HUES64 (cell line): ENCODE results near the gene MYBPC1. TPM values are rescaled to one million over a fixed set of nuclear protein-coding genes. Genes with fewer than 3 reads are reported as not detected.
"Not testable (repeated sequence)": the region's sequence is repeated elsewhere in the genome, so short reads cannot be mapped to it uniquely, and the experiment has no call there.

ENCODE experiments used
- H3K27ac ChIP-seq: 2 replicates; pipeline ENCODE4 v1.7.0; 2013; ENCODE audit warnings: low read depth, low read length, inconsistent platforms
- H3K27me3 ChIP-seq: 2 replicates; pipeline ENCODE4 v1.6.1; 2013; ENCODE audit warnings: mild to moderate bottlenecking, low read length; ENCODE audit not compliant: insufficient read depth
- H3K36me3 ChIP-seq: 2 replicates; pipeline ENCODE4 v1.6.1; 2013; ENCODE audit warnings: mild to moderate bottlenecking, low read length; ENCODE audit not compliant: insufficient read depth
- H3K4me1 ChIP-seq: 2 replicates; pipeline ENCODE4 v1.6.1; 2013; ENCODE audit warnings: mild to moderate bottlenecking, low read length, moderate library complexity; ENCODE audit not compliant: insufficient read depth
- H3K4me3 ChIP-seq: 2 replicates; pipeline ENCODE4 v1.5.1; 2013; ENCODE audit warnings: mild to moderate bottlenecking, low read length, moderate library complexity
- H3K9ac ChIP-seq: 2 replicates; pipeline ENCODE4 v1.6.1; 2013; ENCODE audit warnings: mild to moderate bottlenecking, low read depth, low read length
- H3K9me3 ChIP-seq: 2 replicates; pipeline ENCODE4 v1.6.1; 2013; ENCODE audit warnings: low read depth, low read length; ENCODE audit not compliant: insufficient read depth
- WGBS: fragments of 150-250, 120-280 bp; methylation state at CpG from one replicate; pipeline ENCODE4 v1.1.7; 2013; ENCODE audit warnings: missing lambda C conversion rate; 5-methylcytosine and 5-hydroxymethylcytosine counted together
- polyA plus RNA-seq, 2 experiments: library from polyadenylated mRNA; stranded (reverse); fragments of 50-300 nt; gene quantifications; one replicate each; pipeline ENCODE4 v1.2.3, GENCODE V29; 2013

Gene MYBPC1
- 1.1 TPM for polyA plus RNA-seq (2013, experiment 1 of 2)
- 0.76 TPM for polyA plus RNA-seq (2013, experiment 2 of 2)

GRCh38 chr12:101594700-101595099 lies at the start of gene MYBPC1:
TSS of gene MYBPC1 (plus strand) at chr12:101594971. CDS start at chr12:101595071, 100 bp downstream.
- Histone ChIP-seq H3K9ac (no peak within 1 kb of the TSS), H3K9me3 (no peaks in the 10 kb centered on the region), H3K36me3 (no peaks in the 10 kb centered on the region), H3K4me1 (peaks cover 16% of the 10 kb centered on the region; the same call in 1 of the 2 replicates), H3K27ac (no peak within 1 kb of the TSS), H3K4me3 (no peak within 1 kb of the TSS), H3K27me3 (no peaks in the 10 kb centered on the region)
- WGBS, result 66% methylated on average over 3 of the region's 6 CpGs

GRCh38 chr12:101551362-101552114 lies 43.2 kb upstream of the MYBPC1 start:
- Histone ChIP-seq H3K9ac (no peak overlapping the region), H3K27me3 (no peaks in the 10 kb centered on the region), H3K9me3 (peaks cover 7% of the 10 kb centered on the region; the same call in 1 of the 2 replicates), H3K36me3 (no peaks in the 10 kb centered on the region), H3K27ac (no peak overlapping the region), H3K4me3 (no peak overlapping the region), H3K4me1 (peaks cover 5% of the 10 kb centered on the region; the same call in 1 of the 2 replicates)
- 70% methylated on average over 6 of the region's 6 CpGs for WGBS

- Histone ChIP-seq H3K36me3 (no peaks in the 10 kb centered on the region), H3K27ac (no peak overlapping the region), H3K9ac (no peak overlapping the region)
Measured at GRCh38 chr12:101552277-101552676, 42.5 kb upstream of the MYBPC1 start.

GRCh38 chr12:101557094-101557493 lies 37.7 kb upstream of the MYBPC1 start:
- Histone ChIP-seq H3K4me1 (peaks cover 8% of the 10 kb centered on the region; the same call in 1 of the 2 replicates), H3K4me3 (no peak overlapping the region), H3K27ac (no peak overlapping the region), H3K9ac (no peak overlapping the region), H3K36me3 (no peaks in the 10 kb centered on the region), H3K27me3 (no peaks in the 10 kb centered on the region), H3K9me3 (no peaks in the 10 kb centered on the region)
- 95% methylated on average over 1 of the region's 4 CpGs for WGBS

More at GRCh38 chr12:101552277-101552676, 42.5 kb upstream of the MYBPC1 start:
- Histone ChIP-seq H3K4me3 (no peak overlapping the region), H3K4me1 (peaks cover 5% of the 10 kb centered on the region; the same call in 1 of the 2 replicates), H3K9me3 (peaks cover 7% of the 10 kb centered on the region; the same call in 1 of the 2 replicates), H3K27me3 (no peaks in the 10 kb centered on the region)
- 83% methylated on average over 4 of the region's 4 CpGs for WGBS

GRCh38 chr12:101558726-101559125 lies 36.0 kb upstream of the MYBPC1 start:
- 84% methylated on average over 7 of the region's 7 CpGs for WGBS

GRCh38 chr12:101563212-101563611 lies 31.6 kb upstream of the MYBPC1 start:
- WGBS, result 83% methylated on average over 1 of the region's 1 CpG
- no peak overlapping the region for H3K4me3 ChIP-seq
- H3K36me3 ChIP-seq, result no peaks in the 10 kb centered on the region
- H3K9ac ChIP-seq, result no peak overlapping the region
- no peak overlapping the region for H3K27ac ChIP-seq
- peaks cover 30% of the 10 kb centered on the region for H3K4me1 ChIP-seq
- no peaks in the 10 kb centered on the region for H3K27me3 ChIP-seq
- H3K9me3 ChIP-seq, result no peaks in the 10 kb centered on the region

More at GRCh38 chr12:101558726-101559125, 36.0 kb upstream of the MYBPC1 start:
- not testable (repeated sequence) for H3K27me3 ChIP-seq, H3K27ac ChIP-seq, H3K36me3 ChIP-seq, H3K9ac ChIP-seq, H3K4me3 ChIP-seq, H3K9me3 ChIP-seq, H3K4me1 ChIP-seq

GRCh38 chr12:101564912-101565311 lies 29.9 kb upstream of the MYBPC1 start:
- no peaks in the 10 kb centered on the region for H3K36me3 ChIP-seq
- 66% methylated on average over 2 of the region's 2 CpGs for WGBS
- H3K4me3 ChIP-seq, result no peak overlapping the region
- H3K9ac ChIP-seq, result no peak overlapping the region
- no peak overlapping the region for H3K27ac ChIP-seq
- no peaks in the 10 kb centered on the region for H3K27me3 ChIP-seq
- peaks cover 37% of the 10 kb centered on the region for H3K4me1 ChIP-seq
- H3K9me3 ChIP-seq, result no peaks in the 10 kb centered on the region

- Histone ChIP-seq H3K4me3 (peak overlapping the region; percentile 25; the same call in 1 of the 2 replicates), H3K27ac (peak overlapping the region; percentile 94), H3K9me3 (no peaks in the 10 kb centered on the region), H3K36me3 (no peaks in the 10 kb centered on the region), H3K9ac (peak overlapping the region; percentile 49; the same call in 1 of the 2 replicates), H3K27me3 (no peaks in the 10 kb centered on the region), H3K4me1 (peaks cover 45% of the 10 kb centered on the region)
- 18% methylated on average over 4 of the region's 4 CpGs for WGBS
Measured at GRCh38 chr12:101566318-101566717, 28.5 kb upstream of the MYBPC1 start.

- no peaks in the 10 kb centered on the region for H3K27me3 ChIP-seq
- H3K4me3 ChIP-seq, result no peak overlapping the region
- no peaks in the 10 kb centered on the region for H3K9me3 ChIP-seq
- no peaks in the 10 kb centered on the region for H3K36me3 ChIP-seq
- no peak overlapping the region for H3K9ac ChIP-seq
- peaks cover 39% of the 10 kb centered on the region for H3K4me1 ChIP-seq
- peak overlapping the region; percentile 94; the same call in 1 of the 2 replicates for H3K27ac ChIP-seq
- WGBS, result 85% methylated on average over 4 of the region's 4 CpGs
Measured at GRCh38 chr12:101567918-101568317, 26.9 kb upstream of the MYBPC1 start.

- 87% methylated on average over 1 of the region's 2 CpGs for WGBS
- Histone ChIP-seq H3K27ac (no peak overlapping the region), H3K9me3 (no peaks in the 10 kb centered on the region), H3K4me1 (peaks cover 39% of the 10 kb centered on the region), H3K36me3 (no peaks in the 10 kb centered on the region), H3K4me3 (no peak overlapping the region), H3K27me3 (no peaks in the 10 kb centered on the region), H3K9ac (no peak overlapping the region)
Measured at GRCh38 chr12:101570047-101570446, 24.7 kb upstream of the MYBPC1 start.

GRCh38 chr12:101571105-101571504 lies 23.7 kb upstream of the MYBPC1 start:
- H3K36me3 ChIP-seq, result no peaks in the 10 kb centered on the region
- H3K9ac ChIP-seq, result no peak overlapping the region
- no peak overlapping the region for H3K27ac ChIP-seq
- no peaks in the 10 kb centered on the region for H3K9me3 ChIP-seq
- 89% methylated on average over 4 of the region's 4 CpGs for WGBS
- H3K27me3 ChIP-seq, result no peaks in the 10 kb centered on the region
- H3K4me1 ChIP-seq, result peaks cover 34% of the 10 kb centered on the region
- H3K4me3 ChIP-seq, result no peak overlapping the region
